Urinary bladder (tissue), 4 donors: Measurements from ENCODE around the gene CYBA. TPM values are rescaled to one million over a fixed set of nuclear protein-coding genes. Genes with fewer than 3 reads are reported as not detected.

ENCODE experiments used
- DNase-seq: peaks from one replicate; pipeline ENCODE4 v3.0.0-alpha.2; 2015; ENCODE audit errors: extremely low spot score
- H3K27ac ChIP-seq: one replicate; pipeline ENCODE4 v1.5.1; 2013; ENCODE audit warnings: low read depth, mild to moderate bottlenecking, moderate library complexity
- H3K36me3 ChIP-seq: one replicate; pipeline ENCODE4 v1.6.1; 2013; ENCODE audit warnings: mild to moderate bottlenecking, moderate library complexity; ENCODE audit not compliant: insufficient read depth
- H3K4me1 ChIP-seq: one replicate; pipeline ENCODE4 v1.6.1; 2013; ENCODE audit warnings: mild to moderate bottlenecking, moderate library complexity; ENCODE audit not compliant: insufficient read depth
- H3K4me3 ChIP-seq: one replicate; pipeline ENCODE4 v1.5.1; 2013; ENCODE audit warnings: low read depth, low read length
- WGBS: extraction: QIAGEN DNeasy Blood & Tissue Kit; methylation state at CpG from one replicate; pipeline ENCODE4 v1.1.7; 2013; 5-methylcytosine and 5-hydroxymethylcytosine counted together
- polyA plus RNA-seq: library from polyadenylated mRNA; stranded (reverse); fragments of 200-250 nt; gene quantifications from one replicate; pipeline ENCODE4 v1.2.3, GENCODE V29; 2013
- total RNA-seq: library from RNA; depleted of rRNA; stranded (reverse); fragments of >200 nt; gene quantifications from one replicate; pipeline ENCODE4 v1.2.3, GENCODE V29; 2014
- donor health status: healthy with polysubstance abuse.
- donor health status: healthy.

CYBA gene
- total and polyA plus RNA-seq, 2 donors, result 90.4 to 145 TPM

DNA sequence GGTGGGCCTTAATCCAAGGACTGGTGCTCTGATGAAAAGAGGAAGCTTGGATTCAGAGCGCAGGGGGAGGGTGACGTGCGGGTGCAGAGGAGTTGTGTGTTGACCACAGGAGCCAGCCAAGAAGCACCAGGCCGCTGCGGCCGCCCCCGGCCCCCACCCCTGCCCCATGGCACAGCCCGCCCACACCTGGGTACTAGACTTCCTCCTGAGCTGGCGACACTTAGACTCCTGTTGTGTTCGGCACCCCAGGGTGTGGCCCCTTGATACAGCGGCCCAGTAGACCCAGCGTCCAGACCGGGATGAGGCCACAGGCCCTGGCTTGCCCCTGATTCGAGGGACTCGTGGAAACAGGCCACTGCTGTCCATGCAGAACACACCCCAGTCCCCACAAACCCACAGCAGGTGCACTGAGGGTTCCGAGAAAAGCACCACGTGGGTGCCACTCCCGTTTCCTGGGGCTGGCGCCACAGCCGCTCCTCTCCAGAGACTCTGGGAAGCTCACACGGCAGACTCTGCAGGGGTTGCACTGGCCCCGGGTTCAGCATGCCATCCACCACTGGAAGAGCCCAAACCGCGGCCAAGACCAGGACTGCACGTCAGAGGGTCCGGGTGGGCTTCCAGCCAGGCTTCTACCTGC, 41.2 kb upstream of the CYBA start:
- no peaks in the 10 kb centered on the region for H3K4me1 ChIP-seq
- H3K36me3 ChIP-seq, result no peaks in the 10 kb centered on the region
- no peak for DNase-seq
- no peak overlapping the region for H3K27ac ChIP-seq
- 74% methylated on average over 26 of the region's 26 CpGs for whole genome bisulfite sequencing
- H3K4me3 ChIP-seq, result no peak overlapping the region

DNA sequence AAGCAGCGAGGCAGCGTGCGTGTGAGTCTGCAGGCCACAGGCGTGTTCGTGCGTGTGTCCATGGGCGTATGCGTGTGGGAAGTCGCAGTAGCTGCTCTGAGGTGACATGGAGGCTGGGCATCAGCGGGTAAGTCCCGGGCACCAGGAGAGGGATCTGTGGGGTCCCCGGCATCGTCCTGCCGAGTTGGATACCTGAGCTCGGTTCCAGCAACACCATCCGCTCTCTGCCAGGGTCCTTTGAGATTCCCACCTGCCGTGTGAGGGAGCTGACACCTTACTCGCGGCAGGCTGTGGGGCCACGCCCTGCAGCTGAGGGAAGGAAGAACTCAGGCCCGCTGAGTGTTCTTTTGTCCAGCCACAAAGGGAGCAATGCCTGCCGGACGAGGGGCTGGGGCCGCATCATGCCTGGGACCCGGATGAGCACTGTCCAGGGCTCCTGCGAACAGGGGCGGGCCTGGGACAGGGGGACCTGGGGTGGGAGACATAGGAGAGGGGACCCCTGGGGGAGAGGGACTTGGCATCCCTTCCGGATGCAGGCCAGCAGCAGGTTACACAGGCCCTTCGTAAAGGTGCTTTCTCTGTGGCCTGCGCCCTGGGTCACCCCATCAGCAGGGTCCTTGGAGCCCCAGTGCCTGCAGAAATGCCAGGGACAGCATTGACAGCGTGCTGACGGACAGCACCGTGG, 40.4 kb upstream of the CYBA start:
- WGBS, result 86% methylated on average over 33 of the region's 33 CpGs

DNA sequence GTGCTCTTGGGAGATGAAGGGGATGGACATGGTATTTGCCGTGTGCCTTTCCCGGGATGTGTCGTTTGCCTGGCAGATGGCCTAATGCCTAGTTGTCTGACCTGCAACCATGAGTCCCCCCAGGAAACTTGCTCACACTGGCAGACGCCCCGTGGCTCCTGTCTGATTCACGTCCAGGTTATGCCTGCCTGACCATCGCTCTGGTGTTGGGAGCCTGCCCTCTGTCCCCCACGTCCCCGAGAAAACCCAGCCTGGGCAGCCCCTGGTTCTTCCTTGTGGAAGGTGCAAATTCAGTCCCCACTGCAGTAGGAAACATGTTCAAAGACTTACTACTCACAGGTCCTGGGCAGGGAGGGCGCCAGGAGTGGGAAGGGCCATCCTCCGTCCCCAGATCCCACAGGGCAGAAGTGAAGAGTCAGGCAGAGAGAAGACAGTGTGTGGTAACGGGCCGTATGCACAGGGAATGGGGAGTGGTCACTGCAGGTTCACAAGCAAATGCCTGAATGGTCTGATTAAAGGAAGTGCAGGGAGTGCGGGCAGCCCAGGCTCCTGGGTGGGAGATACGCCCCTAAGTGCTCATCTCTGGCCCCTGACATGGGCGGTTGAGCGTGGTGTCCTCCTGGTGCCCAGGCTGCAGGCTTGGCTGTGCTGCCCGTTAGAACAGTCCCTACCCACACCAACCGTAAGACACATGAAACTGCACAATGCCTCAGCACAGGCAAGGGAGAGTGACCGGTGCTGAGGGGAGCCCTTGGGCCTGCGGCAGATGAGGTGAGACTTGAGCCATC, 39.7 kb upstream of the CYBA start:
- H3K4me3 ChIP-seq, result no peak overlapping the region
- H3K27ac ChIP-seq, result no peak overlapping the region
- H3K4me1 ChIP-seq, result no peaks in the 10 kb centered on the region
- whole genome bisulfite sequencing, result 77% methylated on average over 21 of the region's 21 CpGs
- no peak for DNase-seq
- no peaks in the 10 kb centered on the region for H3K36me3 ChIP-seq

More for the DNA sequence above, 40.4 kb upstream of the CYBA start:
- Histone ChIP-seq H3K4me1 (no peaks in the 10 kb centered on the region), H3K27ac (no peak overlapping the region), H3K36me3 (no peaks in the 10 kb centered on the region), H3K4me3 (no peak overlapping the region)
- DNase-seq, result no peak

DNA sequence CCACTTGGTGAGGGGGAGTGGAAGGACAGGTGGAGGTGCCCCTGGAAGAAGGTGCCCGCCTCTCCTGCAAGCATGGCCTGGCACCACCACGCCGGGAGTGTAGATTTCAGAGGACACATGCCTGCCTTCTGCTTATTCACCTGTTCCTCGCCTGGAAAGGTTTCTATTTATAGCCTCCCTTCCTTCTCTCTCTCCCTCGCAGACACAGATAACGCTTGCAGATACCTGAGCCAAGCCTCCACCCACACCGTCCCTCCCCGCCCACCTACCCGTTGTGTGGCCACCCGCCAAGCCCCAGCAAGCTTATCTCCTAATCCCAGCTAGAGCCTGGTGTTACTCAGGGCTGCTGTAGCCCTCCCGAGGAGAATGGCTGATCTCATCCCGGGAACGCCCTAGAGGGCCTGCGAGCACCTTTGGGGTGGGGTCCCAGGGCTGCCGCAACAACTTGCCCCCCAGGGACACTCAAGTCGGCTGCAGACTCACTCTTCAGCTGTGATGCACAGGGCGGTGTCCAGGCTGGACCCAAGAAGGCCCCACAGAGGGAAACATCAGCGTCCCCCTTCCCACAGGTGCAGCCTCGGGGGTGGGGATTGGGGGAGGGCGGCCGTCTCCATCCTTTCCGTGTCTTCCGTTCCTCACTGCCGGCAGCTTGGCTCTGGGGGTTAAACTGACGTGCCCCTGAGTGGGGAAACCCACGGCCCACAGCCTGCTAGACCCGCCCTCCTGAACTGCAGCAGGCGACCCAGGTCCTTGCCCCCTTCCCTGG, 37.3 kb upstream of the CYBA start:
- no peak for DNase-seq
- H3K4me3 ChIP-seq, result no peak overlapping the region
- no peak overlapping the region for H3K27ac ChIP-seq
- H3K4me1 ChIP-seq, result no peaks in the 10 kb centered on the region
- H3K36me3 ChIP-seq, result no peaks in the 10 kb centered on the region
- 36% methylated on average over 28 of the region's 28 CpGs for WGBS

DNA sequence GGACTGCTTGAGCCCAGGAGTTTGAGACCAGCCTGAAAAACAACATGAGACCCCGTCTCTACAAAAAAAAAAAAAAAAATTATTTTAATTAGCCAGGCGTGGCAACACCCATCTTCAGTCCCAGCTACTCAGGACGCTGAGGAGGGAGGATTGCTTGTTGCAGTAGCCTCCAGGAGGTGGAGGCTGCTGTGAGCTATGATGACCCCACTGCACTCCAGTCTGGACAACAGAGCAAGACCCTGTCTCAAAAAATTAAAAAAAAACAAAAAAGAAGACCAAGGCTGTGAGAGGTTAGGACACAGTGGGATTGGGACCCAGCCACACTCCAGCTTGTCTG, 36.8 kb upstream of the CYBA start:
- H3K36me3 ChIP-seq, result no peaks in the 10 kb centered on the region
- 69% methylated on average over 3 of the region's 3 CpGs for WGBS
- no peak overlapping the region for H3K4me3 ChIP-seq
- no peak for DNase-seq
- H3K27ac ChIP-seq, result no peak overlapping the region
- no peaks in the 10 kb centered on the region for H3K4me1 ChIP-seq

DNA sequence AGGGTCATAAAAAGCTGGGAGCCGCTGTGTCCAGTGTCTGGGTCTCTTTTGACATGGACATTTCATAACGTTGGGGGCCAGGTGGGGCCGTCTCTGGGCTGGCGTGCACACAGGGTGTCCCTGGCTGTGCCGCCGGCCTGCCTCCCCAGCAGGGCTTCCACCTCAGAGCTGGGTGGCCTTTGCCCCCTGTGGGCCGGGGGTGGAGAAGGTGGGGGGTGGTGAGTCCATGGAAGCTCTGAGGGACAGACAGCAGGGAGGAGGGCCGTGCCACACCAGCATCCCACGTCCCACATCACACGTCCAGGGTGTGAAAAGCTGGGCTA, 36.4 kb upstream of the CYBA start:
- no peak overlapping the region for H3K4me3 ChIP-seq

DNA sequence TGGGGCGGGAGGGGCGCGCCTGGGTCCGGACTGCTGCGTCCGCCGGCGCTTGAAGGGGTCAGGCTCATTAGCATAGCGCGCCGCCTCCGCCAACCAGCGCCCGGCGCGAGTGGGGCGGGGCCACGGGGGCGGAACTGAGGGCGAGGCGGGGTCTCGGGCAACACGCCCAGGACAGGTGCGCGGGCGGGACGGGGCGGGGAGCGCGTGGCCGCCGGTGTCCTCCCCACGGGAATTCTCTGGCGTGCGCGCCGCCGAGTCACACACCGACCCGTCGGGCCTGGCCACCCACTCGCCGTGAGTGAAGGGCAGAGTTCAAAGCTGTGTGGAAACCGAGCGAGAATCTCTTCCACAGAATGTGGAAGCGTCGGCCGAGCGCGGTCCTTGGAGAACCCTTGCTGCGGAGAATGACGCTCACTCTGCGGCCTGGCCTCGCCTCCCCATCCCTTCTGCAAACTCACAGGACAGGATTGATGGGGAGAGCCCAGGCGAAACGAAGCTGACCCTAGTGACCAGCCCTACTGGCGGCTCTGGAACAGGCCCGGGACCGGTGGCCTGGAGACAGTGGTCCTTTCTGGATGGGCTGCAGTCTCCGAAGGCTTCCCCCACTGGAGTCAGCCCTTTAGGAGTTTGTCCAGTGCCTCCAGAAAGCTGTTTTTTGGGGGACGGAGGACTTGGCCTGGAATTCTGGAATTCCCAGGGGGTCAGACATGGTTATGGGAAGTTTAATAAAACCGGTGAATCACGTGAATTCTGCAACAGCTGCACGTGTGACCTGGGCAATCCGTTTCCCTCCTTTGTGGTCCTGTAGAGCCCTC, 35.8 kb upstream of the CYBA start, which contains the start of gene SNAI3:
TSS of gene SNAI3 (minus strand) at position 69 of the 815 bp plus-strand sequence. CDS start 101 bp downstream, outside the sequence.
- peak within 1 kb of the TSS; percentile 51 for H3K4me3 ChIP-seq
- 6% methylated on average over 65 of the region's 65 CpGs for WGBS
- no peaks in the 10 kb centered on the region for H3K36me3 ChIP-seq
- peak within 1 kb of the TSS; percentile 44 for H3K27ac ChIP-seq
- DNase-seq, result no peak
- H3K4me1 ChIP-seq, result no peaks in the 10 kb centered on the region

More for the DNA sequence above, 36.4 kb upstream of the CYBA start:
- DNase-seq, result no peak
- H3K36me3 ChIP-seq, result no peaks in the 10 kb centered on the region
- H3K4me1 ChIP-seq, result no peaks in the 10 kb centered on the region
- H3K27ac ChIP-seq, result no peak overlapping the region
- 60% methylated on average over 10 of the region's 10 CpGs for WGBS

DNA sequence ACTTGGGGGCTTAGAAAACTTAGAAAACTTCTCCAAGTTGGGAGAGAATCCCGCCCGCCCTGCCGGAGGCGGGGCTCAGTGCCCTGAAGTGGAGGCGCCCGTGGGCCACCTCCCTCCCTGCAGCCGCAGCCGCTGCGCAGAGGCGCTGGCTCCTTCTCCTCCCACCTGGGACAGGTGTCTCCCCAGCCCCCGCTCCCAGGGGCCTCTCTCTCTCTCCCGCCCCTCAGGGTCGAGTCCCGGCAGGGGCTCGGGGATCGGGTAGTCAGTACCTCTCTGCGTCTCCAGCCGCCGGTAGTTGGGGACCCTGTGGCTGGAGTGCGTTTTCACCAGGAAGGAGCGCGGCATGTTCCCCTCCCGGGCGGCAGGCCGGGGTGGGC, 35.2 kb upstream of the CYBA start:
- no peaks in the 10 kb centered on the region for H3K36me3 ChIP-seq
- H3K27ac ChIP-seq, result peak overlapping the region; percentile 44
- H3K4me3 ChIP-seq, result peak overlapping the region; percentile 51
- no peaks in the 10 kb centered on the region for H3K4me1 ChIP-seq
- no peak for DNase-seq
- under 1% methylated on average over 25 of the region's 25 CpGs for WGBS

DNA sequence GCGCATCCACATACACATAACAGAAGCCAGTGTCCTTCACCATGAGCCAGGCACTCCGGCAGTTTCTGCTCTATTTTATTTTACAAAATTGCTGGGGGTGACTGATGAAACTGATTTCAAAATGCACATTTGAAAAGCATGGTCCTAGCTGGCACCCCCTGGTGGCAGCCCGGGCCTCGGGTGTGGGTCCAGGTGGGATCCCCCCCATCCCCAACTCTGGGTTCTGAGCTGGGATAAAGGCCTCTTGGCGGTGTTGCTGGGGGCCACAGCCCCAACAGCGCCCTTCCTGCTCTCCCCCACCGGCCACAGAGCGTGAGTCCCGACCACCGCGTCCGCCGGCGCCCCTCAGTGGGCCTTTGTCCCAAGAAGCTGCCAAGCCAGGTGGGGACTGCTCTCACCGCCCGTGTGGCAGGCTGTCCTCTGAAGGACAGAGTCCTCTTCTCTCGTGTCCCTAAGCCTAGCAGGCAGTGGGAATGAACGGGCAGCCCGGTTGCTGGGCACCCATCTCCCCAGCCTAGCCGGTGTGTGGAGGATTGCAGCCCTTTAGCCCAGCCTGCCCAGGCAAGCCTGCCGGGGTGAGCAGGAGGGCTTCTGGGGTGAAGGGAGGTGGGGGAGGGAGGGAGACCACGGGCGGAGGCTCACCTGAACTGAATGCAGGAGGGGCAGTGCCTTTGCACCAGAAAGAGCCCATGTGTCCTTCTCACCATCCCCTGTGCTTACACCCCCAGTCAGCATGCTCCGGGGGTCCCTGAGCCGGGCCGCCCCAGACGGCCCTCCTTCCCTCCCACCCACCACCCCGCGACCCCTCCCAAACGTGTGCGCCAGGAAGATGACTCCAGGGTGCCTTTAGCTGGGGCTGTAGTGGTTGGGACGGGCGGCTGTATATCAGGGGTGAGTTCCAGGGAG, 34.6 kb upstream of the CYBA start:
- peak overlapping the region; percentile 51 for H3K4me3 ChIP-seq
- H3K4me1 ChIP-seq, result no peaks in the 10 kb centered on the region
- H3K36me3 ChIP-seq, result no peaks in the 10 kb centered on the region
- H3K27ac ChIP-seq, result no peak overlapping the region
- DNase-seq, result no peak
- 4% methylated on average over 33 of the region's 33 CpGs for WGBS

DNA sequence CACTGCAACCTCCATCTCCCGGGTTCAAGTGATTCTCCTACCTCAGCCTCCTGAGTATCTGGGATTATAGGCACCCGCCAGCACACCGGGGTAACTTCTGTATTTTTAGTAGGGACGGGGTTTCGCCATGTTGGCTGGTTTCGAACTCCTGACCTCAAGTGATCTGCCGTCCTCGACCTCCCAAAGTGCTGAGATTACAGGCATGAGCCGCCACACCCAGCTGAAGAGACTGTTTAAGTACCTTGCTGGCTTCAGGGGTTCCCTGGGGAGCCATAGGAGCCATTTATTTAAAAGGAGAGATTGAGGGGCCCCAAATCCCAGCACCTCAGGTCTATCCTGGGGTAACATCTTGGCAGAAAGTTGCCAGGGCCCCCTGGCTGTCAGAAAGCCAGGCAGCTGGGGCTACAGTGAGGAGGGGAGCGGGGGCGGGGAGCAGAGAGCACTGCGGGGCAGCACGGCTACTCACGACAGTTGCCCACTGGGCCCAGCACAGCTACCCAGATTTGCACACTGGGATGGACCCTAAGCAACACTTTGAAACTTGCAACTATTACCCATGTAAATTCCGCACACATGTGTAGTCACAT, 33.8 kb upstream of the CYBA start:
- WGBS, result 66% methylated on average over 15 of the region's 15 CpGs
- Histone ChIP-seq H3K36me3 (no peaks in the 10 kb centered on the region), H3K4me3 (no peak overlapping the region), H3K27ac (no peak overlapping the region), H3K4me1 (no peaks in the 10 kb centered on the region)
- DNase-seq, result no peak

DNA sequence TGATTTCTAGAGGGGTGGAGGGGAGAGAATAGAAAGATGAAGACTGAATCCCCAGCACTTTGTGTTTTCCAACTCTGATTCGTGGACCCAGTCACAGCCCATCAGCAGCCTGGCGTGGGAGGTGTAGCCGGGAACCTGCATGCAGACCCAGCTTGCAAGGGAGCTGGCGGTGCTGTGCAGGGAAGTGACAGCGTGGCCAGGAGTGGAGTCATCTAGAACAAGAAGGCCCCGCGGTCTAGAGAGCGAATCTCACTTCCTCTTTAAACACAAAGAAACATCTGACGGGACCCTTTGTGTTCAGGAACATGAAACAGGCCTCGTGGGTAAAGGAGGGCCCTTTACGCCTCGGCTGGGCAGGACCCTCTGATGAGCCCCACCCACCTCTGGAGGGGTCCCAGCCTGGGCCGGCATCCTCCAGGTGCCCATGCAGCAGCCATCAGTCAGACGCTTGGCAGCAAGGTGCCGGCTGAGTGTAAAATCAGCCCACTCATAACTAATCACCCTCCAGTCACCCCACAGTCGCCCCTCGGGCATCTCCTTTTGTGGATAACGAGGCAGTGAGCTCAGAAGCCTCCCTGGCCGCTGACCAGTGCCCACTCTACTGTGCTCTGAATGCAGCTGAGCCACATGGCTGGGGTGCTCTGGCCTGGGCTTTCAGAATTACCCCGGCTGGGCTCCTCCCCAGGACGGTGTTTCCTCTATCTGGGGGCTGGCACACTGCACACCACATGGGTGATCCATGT, 31.0 kb upstream of the CYBA start:
- Histone ChIP-seq H3K27ac (peak overlapping the region; percentile 64), H3K4me3 (no peak overlapping the region), H3K4me1 (no peaks in the 10 kb centered on the region), H3K36me3 (no peaks in the 10 kb centered on the region)
- no peak for DNase-seq
- 40% methylated on average over 21 of the region's 21 CpGs for WGBS
